GM12878 (cell line): Measurements from ENCODE around the gene MAGI2. TPM values are rescaled to one million over a fixed set of nuclear protein-coding genes. Genes with fewer than 3 reads are reported as not detected.

Source experiments
- ATAC-seq: fragments of 200-7000 bp; cut with Tn5 transposase; 3 replicates; pipeline ENCODE4 v1.9.1; 2020; ENCODE audit warnings: mild to moderate bottlenecking, moderate library complexity
- BruUV-seq: library from RNA; stranded (reverse); fragments of 400-500 nt; replicated peaks from 2 replicates; lab custom pipeline; 2021; lab: Mats Ljungman, UMichigan
- CTCF ChIA-PET: fragments of 300-600 bp; sonication (Branson Sonifier 250); formaldehyde crosslinking; extraction: SDS; loops from one replicate; lab custom pipeline; 2021; ENCODE audit warnings: inconsistent platforms; lab: Yijun Ruan, JAX
- POLR2A ChIA-PET: fragments of 350-600 bp; formaldehyde crosslinking; extraction: SDS; loops from one replicate; lab custom pipeline; 2021; ENCODE audit warnings: inconsistent platforms; lab: Charles Lee
- RAD21 ChIA-PET: fragments of 300-600 bp; sonication (Branson Sonifier 250); formaldehyde crosslinking; loops from one replicate; lab custom pipeline; 2023; ENCODE audit warnings: antibody characterized with exemption; ENCODE audit not compliant: unreplicated experiment; lab: Charles Lee
- SMC1A ChIA-PET: fragments of 300-600 bp; sonication (Branson Sonifier 250); formaldehyde crosslinking; loops from one replicate; lab custom pipeline; 2023; ENCODE audit not compliant: unreplicated experiment, uncharacterized antibody; lab: Charles Lee
- DNase-seq: peaks from one replicate; pipeline ENCODE4 v3.0.0-alpha.2; 2011; ENCODE audit warnings: low read depth, low spot score
- FAIRE-seq: peaks from 3 replicates; lab custom pipeline; 2011; peaks lifted over from hg19 to GRCh38; lab: Jason Lieb, UNC
- H2AFZ ChIP-seq: 2 replicates; pipeline ENCODE4 v1.6.0; 2011; ENCODE audit warnings: low read depth, low read length, control low read depth; ENCODE audit not compliant: control insufficient read depth
- H3K27ac ChIP-seq: 2 replicates; pipeline ENCODE4 v1.5.1; 2011; ENCODE audit warnings: control low read depth; ENCODE audit not compliant: control insufficient read depth, insufficient read depth
- H3K27me3 ChIP-seq, 2 experiments: replicated peaks in 1 of 2; 2 replicates each; pipeline versions ENCODE4 v1.6.0 to v1.6.1; 2011; ENCODE audit warnings: low read length in 1 of 2; ENCODE audit not compliant: control insufficient read depth in 2 of 2, insufficient read depth in 2 of 2
- H3K36me3 ChIP-seq, 2 experiments: 2 replicates each; pipeline ENCODE4 v1.5.1; 2011; ENCODE audit warnings: low read length in 1 of 2; ENCODE audit not compliant: control insufficient read depth in 2 of 2, insufficient read depth in 2 of 2
- H3K4me1 ChIP-seq: 2 replicates; pipeline ENCODE4 v1.6.1; 2011; ENCODE audit warnings: mild to moderate bottlenecking, low read length, moderate library complexity, mixed read lengths; ENCODE audit not compliant: control insufficient read depth, insufficient read depth
- H3K4me2 ChIP-seq: 2 replicates; pipeline ENCODE4 v1.6.0; 2011; ENCODE audit warnings: control low read depth; ENCODE audit not compliant: control insufficient read depth, insufficient read depth
- H3K4me3 ChIP-seq: fragments of 200-600 bp; sonication (generic); 2 replicates; pipeline ENCODE4 v1.5.1; 2016
- H3K79me2 ChIP-seq: 2 replicates; pipeline ENCODE4 v1.6.0; 2011; ENCODE audit warnings: low read length; ENCODE audit not compliant: control insufficient read depth, insufficient read depth
- H3K9ac ChIP-seq: 2 replicates; pipeline ENCODE4 v1.8.0; 2011; ENCODE audit warnings: low read length, control low read depth, mixed read lengths; ENCODE audit not compliant: control insufficient read depth, insufficient read depth
- H3K9me3 ChIP-seq: replicated peaks from 3 replicates; pipeline ENCODE4 v1.5.1; 2011; ENCODE audit warnings: mild to moderate bottlenecking, low read length; ENCODE audit not compliant: control insufficient read depth, insufficient read depth
- H4K20me1 ChIP-seq: 2 replicates; pipeline ENCODE4 v1.6.0; 2011; ENCODE audit not compliant: control insufficient read depth, insufficient read depth
- BACH1 ChIP-seq: fragments of 450-650 bp; IDR thresholded peaks from 2 replicates; pipeline ENCODE4 v1.6.1; 2017; ENCODE audit warnings: mild to moderate bottlenecking, borderline replicate concordance
- DPF2 ChIP-seq: fragments of 450-650 bp; IDR thresholded peaks from 2 replicates; pipeline ENCODE4 v1.6.1; 2017; ENCODE audit warnings: mild to moderate bottlenecking
- E4F1 ChIP-seq: fragments of 450-650 bp; IDR thresholded peaks from 2 replicates; pipeline ENCODE4 v1.6.1; 2018; ENCODE audit warnings: borderline replicate concordance, mild to moderate bottlenecking; ENCODE audit not compliant: partially characterized antibody
- KDM1A ChIP-seq: fragments of 200-600 bp; sonication (generic); IDR thresholded peaks from 2 replicates; pipeline ENCODE4 v1.6.1; 2016; ENCODE audit warnings: borderline replicate concordance
- NBN ChIP-seq: fragments of 450-650 bp; IDR thresholded peaks from 2 replicates; pipeline ENCODE4 v1.6.1; 2016
- NR2C2 ChIP-seq: IDR thresholded peaks from 2 replicates; pipeline ENCODE4 v1.6.1; 2011; ENCODE audit warnings: borderline replicate concordance, low read depth; ENCODE audit not compliant: control insufficient read depth, insufficient read length
- NR2F1 ChIP-seq: fragments of 450-650 bp; conservative IDR thresholded peaks from 2 replicates; pipeline ENCODE4 v1.6.1; 2017; ENCODE audit warnings: mild to moderate bottlenecking
- PAX5 ChIP-seq: IDR thresholded peaks from 2 replicates; pipeline ENCODE4 v1.6.1; 2011; ENCODE audit warnings: low read depth, low read length, borderline replicate concordance
- PBX3 ChIP-seq: IDR thresholded peaks from 2 replicates; pipeline ENCODE4 v1.6.1; 2011; ENCODE audit warnings: mild to moderate bottlenecking, low read depth, low read length, moderate library complexity; ENCODE audit not compliant: insufficient replicate concordance
- POLR2A ChIP-seq: IDR thresholded peaks from 2 replicates; pipeline ENCODE4 v1.6.1; 2011; ENCODE audit warnings: low read depth, mild to moderate bottlenecking, low read length
- SIN3A ChIP-seq: IDR thresholded peaks from 2 replicates; pipeline ENCODE4 v1.6.1; 2012; ENCODE audit warnings: low read depth, low read length, improper control_type of control experiment
- SMARCA5 ChIP-seq: fragments of 450-650 bp; IDR thresholded peaks from 2 replicates; pipeline ENCODE4 v1.6.1; 2017; ENCODE audit warnings: mild to moderate bottlenecking
- SRF ChIP-seq, 2 experiments: IDR thresholded peaks; 2 replicates each; pipeline ENCODE4 v1.6.1; 2011; ENCODE audit warnings: low read depth in 2 of 2, low read length in 2 of 2, mild to moderate bottlenecking in 1 of 2, moderate library complexity in 1 of 2
- YBX1 ChIP-seq: fragments of 450-650 bp; IDR thresholded peaks from 2 replicates; pipeline ENCODE4 v1.6.1; 2016; ENCODE audit warnings: antibody characterized with exemption
- ZBED1 ChIP-seq: IDR thresholded peaks from 2 replicates; pipeline ENCODE4 v1.6.1; 2016; ENCODE audit warnings: borderline replicate concordance
- WGBS: methylation state at CpG from one replicate; pipeline ENCODE4 v1.1.6; 2016; ENCODE audit warnings: low lambda C conversion rate; ENCODE audit not compliant: insufficient replicate concordance, insufficient coverage; ENCODE audit errors: missing lambda C conversion rate; 5-methylcytosine and 5-hydroxymethylcytosine counted together
- in situ Hi-C: fragments of 300-500 bp; cut with MboI; formaldehyde crosslinking; loops from 9 replicates; pipeline ENCODE4 v1.14.3; 2018; ENCODE audit warnings: mixed read lengths
- intact Hi-C: fragments of 100-400 bp; cut with micrococcal nuclease; formaldehyde crosslinking; loops from one replicate; pipeline ENCODE4 v1.14.2; 2022; ENCODE audit not compliant: unreplicated experiment
- polyA plus RNA-seq, 11 experiments: library from polyadenylated mRNA; depleted of rRNA in 4 of 11; unstranded in 6 of 11; stranded (reverse) in 5 of 11; fragments of >200 nt; fragmentation: Nextera tagmentation in 4 of 11; fragmentation: Illumina TruSeq in 1 of 11; extraction: Ambion mirVana in 4 of 11; extraction: Trizol in 1 of 11; gene quantifications; 1 replicate in 1 of 11; 2 replicates in 10 of 11; pipeline versions ENCODE4 v1.2.1 to v1.2.3, GENCODE V29; 2011 to 2016; ENCODE audit warnings: inconsistent platforms in 2 of 11, missing spikeins in 2 of 11, low read depth in 1 of 11
- total RNA-seq, 4 experiments: library from RNA; depleted of rRNA in 3 of 4; stranded (reverse); fragments of >200 nt in 3 of 4; fragmentation: Illumina TruSeq in 1 of 4; extraction: Trizol in 1 of 4; gene quantifications; 2 replicates each; pipeline versions ENCODE4 v1.2.1 to v1.2.3, GENCODE V29; 2013 to 2021
- TF ChIP-seq, protein P1 (sequence below): fragments of 450-650 bp; IDR thresholded peaks from 2 replicates; pipeline ENCODE4 v1.6.1; 2017; ENCODE audit warnings: antibody characterized with exemption, mild to moderate bottlenecking, moderate library complexity

MAGI2 gene
- total and polyA plus RNA-seq, 10 of the 15 experiments (the other 5 are each of a cell fraction or from before 2014, with no cell fraction given), result 0.01 to 0.31 (median 0.05) TPM; not detected in 2

- TF ChIP-seq SRF (IDR thresholded peaks at IDR 0.05; ENCODE audit: low read depth in 2 of 2, low read length in 2 of 2), result no peak
- TF ChIP-seq SMARCA5, result no peak
- TF ChIP-seq SIN3A, result no peak
- TF ChIP-seq NBN, result no peak
- no peak for TF ChIP-seq PAX5
- no peak for TF ChIP-seq YBX1
These were observed 76.4 kb downstream of the MAGI2 start (continued) for GRCh38 chr7:79377097-79377496.

GRCh38 chr7:79376299-79377025 lies 77.0 kb downstream of the MAGI2 start:
- in situ Hi-C loops, result no loop called here
- no peak for ATAC-seq
- SMC1A ChIA-PET, result interaction anchor here (0.6 kb wide), 1 partner anchor 345 kb away, joined by 4 read pairs; no protein-coding TSS in a partner anchor
- FAIRE-seq, result no peak
- H2AFZ ChIP-seq, result no peak overlapping the region
- RAD21 ChIA-PET, result no interaction called here
- H3K27ac ChIP-seq, result no peak overlapping the region
- no peaks in the 10 kb centered on the region for H3K4me1 ChIP-seq
- CTCF ChIA-PET, result no interaction called here
- no peaks in the 10 kb centered on the region for H4K20me1 ChIP-seq
- POLR2A ChIA-PET, result no interaction called here
- DNase-seq, result no peak
- H3K9ac ChIP-seq, result no peak overlapping the region
- 23% methylated on average over 5 of the region's 5 CpGs for WGBS
- no peaks in the 10 kb centered on the region for H3K9me3 ChIP-seq
- H3K4me3 ChIP-seq, result no peak overlapping the region
- no peaks in the 10 kb centered on the region for H3K79me2 ChIP-seq
- no peaks in the 10 kb centered on the region for H3K36me3 ChIP-seq
- intact Hi-C loops, result no loop called here
- no peaks in the 10 kb centered on the region for H3K27me3 ChIP-seq
- no TSS peak for BruUV-seq
- H3K4me2 ChIP-seq, result no peak overlapping the region
- TF ChIP-seq E4F1, result no peak
- no peak for TF ChIP-seq SMARCA5
- TF ChIP-seq ZBED1, result no peak
- TF ChIP-seq, protein P1, sequence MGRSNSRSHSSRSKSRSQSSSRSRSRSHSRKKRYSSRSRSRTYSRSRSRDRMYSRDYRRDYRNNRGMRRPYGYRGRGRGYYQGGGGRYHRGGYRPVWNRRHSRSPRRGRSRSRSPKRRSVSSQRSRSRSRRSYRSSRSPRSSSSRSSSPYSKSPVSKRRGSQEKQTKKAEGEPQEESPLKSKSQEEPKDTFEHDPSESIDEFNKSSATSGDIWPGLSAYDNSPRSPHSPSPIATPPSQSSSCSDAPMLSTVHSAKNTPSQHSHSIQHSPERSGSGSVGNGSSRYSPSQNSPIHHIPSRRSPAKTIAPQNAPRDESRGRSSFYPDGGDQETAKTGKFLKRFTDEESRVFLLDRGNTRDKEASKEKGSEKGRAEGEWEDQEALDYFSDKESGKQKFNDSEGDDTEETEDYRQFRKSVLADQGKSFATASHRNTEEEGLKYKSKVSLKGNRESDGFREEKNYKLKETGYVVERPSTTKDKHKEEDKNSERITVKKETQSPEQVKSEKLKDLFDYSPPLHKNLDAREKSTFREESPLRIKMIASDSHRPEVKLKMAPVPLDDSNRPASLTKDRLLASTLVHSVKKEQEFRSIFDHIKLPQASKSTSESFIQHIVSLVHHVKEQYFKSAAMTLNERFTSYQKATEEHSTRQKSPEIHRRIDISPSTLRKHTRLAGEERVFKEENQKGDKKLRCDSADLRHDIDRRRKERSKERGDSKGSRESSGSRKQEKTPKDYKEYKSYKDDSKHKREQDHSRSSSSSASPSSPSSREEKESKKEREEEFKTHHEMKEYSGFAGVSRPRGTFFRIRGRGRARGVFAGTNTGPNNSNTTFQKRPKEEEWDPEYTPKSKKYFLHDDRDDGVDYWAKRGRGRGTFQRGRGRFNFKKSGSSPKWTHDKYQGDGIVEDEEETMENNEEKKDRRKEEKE, result no peak
- no peak for TF ChIP-seq NR2F1
- TF ChIP-seq PBX3, result no peak
- no peak for TF ChIP-seq POLR2A
- TF ChIP-seq DPF2, result no peak
- TF ChIP-seq BACH1, result no peak
- TF ChIP-seq KDM1A, result no peak
- no peak for TF ChIP-seq NR2C2
